ENCODE data around the gene PHGDH.

GRCh38 chr1:119784191-119784781, 72.6 kb downstream of the PHGDH start:
- TF ChIP-seq CTCF (IDR thresholded peaks at IDR 0.05) (no peak), CREB1 (CRISPR knock-in tag; IDR thresholded peaks at IDR 0.05) (no peak), ESRRA (CRISPR knock-in tag; IDR thresholded peaks at IDR 0.05; ENCODE audit: borderline replicate concordance) (no peak), NR2C2 (CRISPR knock-in tag; IDR thresholded peaks at IDR 0.05) (no peak), RELA (CRISPR knock-in tag; IDR thresholded peaks at IDR 0.05; ENCODE audit: borderline replicate concordance) (no peak), ZNF219 (CRISPR knock-in tag; IDR thresholded peaks at IDR 0.05; ENCODE audit: borderline replicate concordance) (no peak)
